GM19395 (cell line): ENCODE measurements around the gene CRYBG2.
"Not testable (repeated sequence)": the region's sequence is repeated elsewhere in the genome, so short reads cannot be mapped to it uniquely, and the experiment has no call there.

Experiments used
- ATAC-seq: cut with Tn5 transposase; IDR thresholded peaks from one replicate; pipeline ENCODE4 v1.9.1; 2021; ENCODE audit warnings: mild to moderate bottlenecking, moderate library complexity; ENCODE audit not compliant: unreplicated experiment

CRYBG2 gene

GRCh38 chr1:26324550-26324949 lies 29.4 kb downstream of the CRYBG2 start:
- no peak for ATAC-seq

GRCh38 chr1:26323382-26323781 lies 30.5 kb downstream of the CRYBG2 start:
- ATAC-seq, result no peak

- ATAC-seq, result no peak
These were observed 31.9 kb downstream of the CRYBG2 start for GRCh38 chr1:26322042-26322331.

- ATAC-seq, result no peak
These were observed 32.5 kb downstream of the CRYBG2 start for GRCh38 chr1:26321315-26322041.

- no peak for ATAC-seq
These were observed 33.0 kb downstream of the CRYBG2 start for GRCh38 chr1:26320896-26321295.

- ATAC-seq, result no peak
These were observed 35.4 kb downstream of the CRYBG2 start for GRCh38 chr1:26318338-26319064.

- ATAC-seq, result peak; percentile 51
These were observed 36.2 kb downstream of the CRYBG2 start, which contains the start of gene CD52 for GRCh38 chr1:26317612-26318337. CD52 (plus strand) TSS chr1:26317958; CDS start chr1:26318018, 60 bp downstream.

- no peak for ATAC-seq
These were observed 36.8 kb downstream of the CRYBG2 start for GRCh38 chr1:26317146-26317545.

GRCh38 chr1:26315874-26316850 lies 37.8 kb downstream of the CRYBG2 start:
- no peak for ATAC-seq

- no peak for ATAC-seq
These were observed 39.4 kb downstream of the CRYBG2 start for GRCh38 chr1:26314501-26314900.

GRCh38 chr1:26307966-26308899 lies 45.7 kb downstream of the CRYBG2 start:
- ATAC-seq, result not testable (repeated sequence)

GRCh38 chr1:26307363-26307781 lies 46.6 kb downstream of the CRYBG2 start:
- ATAC-seq, result peak; percentile 30

- peak; percentile 97 for ATAC-seq
These were observed 47.4 kb downstream of the CRYBG2 start, which contains the start of gene UBXN11 for GRCh38 chr1:26306290-26307229. UBXN11 (minus strand) TSS chr1:26306636; CDS start chr1:26302883, 3,753 bp downstream.

- ATAC-seq, result no peak
These were observed 48.2 kb downstream of the CRYBG2 start for GRCh38 chr1:26305667-26306289.

- ATAC-seq, result no peak
These were observed 51.1 kb downstream of the CRYBG2 start for GRCh38 chr1:26302733-26303405.

- ATAC-seq, result no peak
These were observed 53.2 kb downstream of the CRYBG2 start for GRCh38 chr1:26300578-26301275.

GRCh38 chr1:26297791-26298124 lies 56.2 kb downstream of the CRYBG2 start:
- no peak for ATAC-seq
